GM12878 (cell line): ENCODE results near the gene KCNB1. TPM values are rescaled to one million over a fixed set of nuclear protein-coding genes. Genes with fewer than 3 reads are reported as not detected.

ENCODE experiments used
- ATAC-seq: fragments of 200-7000 bp; cut with Tn5 transposase; 3 replicates; pipeline ENCODE4 v1.9.1; 2020; ENCODE audit warnings: mild to moderate bottlenecking, moderate library complexity
- BruUV-seq: library from RNA; stranded (reverse); fragments of 400-500 nt; replicated peaks from 2 replicates; lab custom pipeline; 2021; lab: Mats Ljungman, UMichigan
- CTCF ChIA-PET: fragments of 300-600 bp; sonication (Branson Sonifier 250); formaldehyde crosslinking; extraction: SDS; loops from one replicate; lab custom pipeline; 2021; ENCODE audit warnings: inconsistent platforms; lab: Yijun Ruan, JAX
- POLR2A ChIA-PET: fragments of 350-600 bp; formaldehyde crosslinking; extraction: SDS; loops from one replicate; lab custom pipeline; 2021; ENCODE audit warnings: inconsistent platforms; lab: Charles Lee
- RAD21 ChIA-PET: fragments of 300-600 bp; sonication (Branson Sonifier 250); formaldehyde crosslinking; loops from one replicate; lab custom pipeline; 2023; ENCODE audit warnings: antibody characterized with exemption; ENCODE audit not compliant: unreplicated experiment; lab: Charles Lee
- SMC1A ChIA-PET: fragments of 300-600 bp; sonication (Branson Sonifier 250); formaldehyde crosslinking; loops from one replicate; lab custom pipeline; 2023; ENCODE audit not compliant: unreplicated experiment, uncharacterized antibody; lab: Charles Lee
- DNase-seq: peaks from one replicate; pipeline ENCODE4 v3.0.0-alpha.2; 2011; ENCODE audit warnings: low read depth, low spot score
- FAIRE-seq: peaks from 3 replicates; lab custom pipeline; 2011; peaks lifted over from hg19 to GRCh38; lab: Jason Lieb, UNC
- H2AFZ ChIP-seq: 2 replicates; pipeline ENCODE4 v1.6.0; 2011; ENCODE audit warnings: low read depth, low read length, control low read depth; ENCODE audit not compliant: control insufficient read depth
- H3K27ac ChIP-seq: 2 replicates; pipeline ENCODE4 v1.5.1; 2011; ENCODE audit warnings: control low read depth; ENCODE audit not compliant: control insufficient read depth, insufficient read depth
- H3K27me3 ChIP-seq, 2 experiments: replicated peaks in 1 of 2; 2 replicates each; pipeline versions ENCODE4 v1.6.0 to v1.6.1; 2011; ENCODE audit warnings: low read length in 1 of 2; ENCODE audit not compliant: control insufficient read depth in 2 of 2, insufficient read depth in 2 of 2
- H3K36me3 ChIP-seq, 2 experiments: 2 replicates each; pipeline ENCODE4 v1.5.1; 2011; ENCODE audit warnings: low read length in 1 of 2; ENCODE audit not compliant: control insufficient read depth in 2 of 2, insufficient read depth in 2 of 2
- H3K4me1 ChIP-seq: 2 replicates; pipeline ENCODE4 v1.6.1; 2011; ENCODE audit warnings: mild to moderate bottlenecking, low read length, moderate library complexity, mixed read lengths; ENCODE audit not compliant: control insufficient read depth, insufficient read depth
- H3K4me2 ChIP-seq: 2 replicates; pipeline ENCODE4 v1.6.0; 2011; ENCODE audit warnings: control low read depth; ENCODE audit not compliant: control insufficient read depth, insufficient read depth
- H3K4me3 ChIP-seq: fragments of 200-600 bp; sonication (generic); 2 replicates; pipeline ENCODE4 v1.5.1; 2016
- H3K79me2 ChIP-seq: 2 replicates; pipeline ENCODE4 v1.6.0; 2011; ENCODE audit warnings: low read length; ENCODE audit not compliant: control insufficient read depth, insufficient read depth
- H3K9ac ChIP-seq: 2 replicates; pipeline ENCODE4 v1.8.0; 2011; ENCODE audit warnings: low read length, control low read depth, mixed read lengths; ENCODE audit not compliant: control insufficient read depth, insufficient read depth
- H3K9me3 ChIP-seq: replicated peaks from 3 replicates; pipeline ENCODE4 v1.5.1; 2011; ENCODE audit warnings: mild to moderate bottlenecking, low read length; ENCODE audit not compliant: control insufficient read depth, insufficient read depth
- H4K20me1 ChIP-seq: 2 replicates; pipeline ENCODE4 v1.6.0; 2011; ENCODE audit not compliant: control insufficient read depth, insufficient read depth
- CHD4 ChIP-seq: fragments of 200-600 bp; sonication (generic); IDR thresholded peaks from 2 replicates; pipeline ENCODE4 v1.6.1; 2016; ENCODE audit warnings: mild to moderate bottlenecking
- IKZF1 ChIP-seq: fragments of 450-650 bp; conservative IDR thresholded peaks from 2 replicates; pipeline ENCODE4 v1.6.1; 2017; ENCODE audit warnings: antibody characterized with exemption, mild to moderate bottlenecking
- IKZF2 ChIP-seq, 2 experiments: fragments of 450-650 bp; IDR thresholded peaks; 2 replicates each; pipeline ENCODE4 v1.6.1; 2017; ENCODE audit warnings: mild to moderate bottlenecking in 2 of 2, moderate library complexity in 2 of 2
- IRF3 ChIP-seq: fragments of 450-650 bp; IDR thresholded peaks from 2 replicates; pipeline ENCODE4 v1.6.1; 2014; ENCODE audit warnings: mild to moderate bottlenecking
- IRF5 ChIP-seq: fragments of 450-650 bp; IDR thresholded peaks from 2 replicates; pipeline ENCODE4 v1.6.1; 2017; ENCODE audit warnings: borderline replicate concordance
- MTA2 ChIP-seq: fragments of 450-650 bp; IDR thresholded peaks from 2 replicates; pipeline ENCODE4 v1.6.1; 2016; ENCODE audit warnings: low read depth, mild to moderate bottlenecking, moderate library complexity
- MTA3 ChIP-seq: IDR thresholded peaks from 2 replicates; pipeline ENCODE4 v1.6.1; 2012; ENCODE audit warnings: low read length, inconsistent platforms, borderline replicate concordance
- MYC ChIP-seq: IDR thresholded peaks from 2 replicates; pipeline ENCODE4 v1.6.1; 2011; ENCODE audit warnings: mild to moderate bottlenecking, low read length, moderate library complexity, inconsistent platforms; ENCODE audit not compliant: insufficient read depth, insufficient replicate concordance, insufficient read length, severe bottlenecking
- NRF1 ChIP-seq: conservative IDR thresholded peaks from 2 replicates; pipeline ENCODE4 v1.6.1; 2011; ENCODE audit warnings: mild to moderate bottlenecking, low read depth, low read length, improper control_type of control experiment
- RAD21 ChIP-seq: IDR thresholded peaks from 2 replicates; pipeline ENCODE4 v1.6.1; 2011; ENCODE audit warnings: mild to moderate bottlenecking, low read depth, low read length, moderate library complexity; ENCODE audit not compliant: insufficient read depth
- RCOR1 ChIP-seq: conservative IDR thresholded peaks from 2 replicates; pipeline ENCODE4 v1.6.1; 2012; ENCODE audit warnings: low read depth, low read length, improper control_type of control experiment
- REST ChIP-seq: IDR thresholded peaks from 2 replicates; pipeline ENCODE4 v1.6.1; 2012; ENCODE audit warnings: mild to moderate bottlenecking, low read depth, low read length
- SP1 ChIP-seq: IDR thresholded peaks from one replicate; pipeline ENCODE4 v1.6.1; 2011; ENCODE audit warnings: low read depth, low read length
- STAT1 ChIP-seq: fragments of 450-650 bp; conservative IDR thresholded peaks from 2 replicates; pipeline ENCODE4 v1.6.1; 2014; ENCODE audit warnings: antibody characterized with exemption, mild to moderate bottlenecking
- WGBS: methylation state at CpG from one replicate; pipeline ENCODE4 v1.1.6; 2016; ENCODE audit warnings: low lambda C conversion rate; ENCODE audit not compliant: insufficient replicate concordance, insufficient coverage; ENCODE audit errors: missing lambda C conversion rate; 5-methylcytosine and 5-hydroxymethylcytosine counted together
- in situ Hi-C: fragments of 300-500 bp; cut with MboI; formaldehyde crosslinking; loops from 9 replicates; pipeline ENCODE4 v1.14.3; 2018; ENCODE audit warnings: mixed read lengths
- intact Hi-C: fragments of 100-400 bp; cut with micrococcal nuclease; formaldehyde crosslinking; loops from one replicate; pipeline ENCODE4 v1.14.2; 2022; ENCODE audit not compliant: unreplicated experiment
- polyA plus RNA-seq, 11 experiments: library from polyadenylated mRNA; depleted of rRNA in 4 of 11; unstranded in 6 of 11; stranded (reverse) in 5 of 11; fragments of >200 nt; fragmentation: Nextera tagmentation in 4 of 11; fragmentation: Illumina TruSeq in 1 of 11; extraction: Ambion mirVana in 4 of 11; extraction: Trizol in 1 of 11; gene quantifications; 1 replicate in 1 of 11; 2 replicates in 10 of 11; pipeline versions ENCODE4 v1.2.1 to v1.2.3, GENCODE V29; 2011 to 2016; ENCODE audit warnings: inconsistent platforms in 2 of 11, missing spikeins in 2 of 11, low read depth in 1 of 11
- total RNA-seq, 4 experiments: library from RNA; depleted of rRNA in 3 of 4; stranded (reverse); fragments of >200 nt in 3 of 4; fragmentation: Illumina TruSeq in 1 of 4; extraction: Trizol in 1 of 4; gene quantifications; 2 replicates each; pipeline versions ENCODE4 v1.2.1 to v1.2.3, GENCODE V29; 2013 to 2021
- TF ChIP-seq, protein P1 (sequence below), 3 experiments: IDR thresholded peaks in 2 of 3; conservative IDR thresholded peaks in 1 of 3; 2 replicates each; pipeline ENCODE4 v1.5.1; 2011; ENCODE audit warnings: low read depth in 3 of 3, low read length in 3 of 3, mild to moderate bottlenecking in 3 of 3, control low read depth in 2 of 3, moderate library complexity in 2 of 3, inconsistent platforms in 1 of 3, mixed read lengths in 1 of 3; ENCODE audit not compliant: control insufficient read depth in 2 of 3, insufficient read depth in 1 of 3; ENCODE audit errors: extremely low read depth in 1 of 3

The KCNB1 gene
- total and polyA plus RNA-seq, 10 of the 15 experiments (the other 5 are each of a cell fraction or from before 2014, with no cell fraction given), result 0.02 to 0.08 (median 0.03) TPM; not detected in 7

DNA sequence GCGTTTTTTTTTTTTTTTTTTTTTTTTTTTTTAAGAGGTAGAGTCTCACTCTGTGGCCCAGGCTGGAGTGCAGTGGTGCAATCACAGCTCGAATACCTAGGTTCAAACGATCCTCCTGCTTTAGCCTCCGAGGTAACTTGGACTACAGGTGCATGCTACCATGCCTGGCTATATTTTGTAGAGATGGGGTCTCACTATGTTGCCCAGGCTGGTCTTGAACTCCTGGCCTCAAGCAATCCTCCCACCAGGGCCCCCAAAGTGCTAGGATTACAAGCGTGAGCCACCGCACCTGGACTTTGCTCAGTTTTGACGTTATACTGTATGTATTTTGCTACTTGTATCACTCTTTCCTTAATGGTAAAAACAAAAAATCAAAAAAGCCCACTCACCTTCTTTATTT is 103.1 kb downstream of the KCNB1 start (continued):
- TF ChIP-seq IRF5 (no peak), RCOR1 (no peak), NRF1 (no peak), MTA2 (no peak), RAD21 (no peak), SP1 (no peak), CHD4 (no peak), MYC (no peak)
- TF ChIP-seq, protein P1, sequence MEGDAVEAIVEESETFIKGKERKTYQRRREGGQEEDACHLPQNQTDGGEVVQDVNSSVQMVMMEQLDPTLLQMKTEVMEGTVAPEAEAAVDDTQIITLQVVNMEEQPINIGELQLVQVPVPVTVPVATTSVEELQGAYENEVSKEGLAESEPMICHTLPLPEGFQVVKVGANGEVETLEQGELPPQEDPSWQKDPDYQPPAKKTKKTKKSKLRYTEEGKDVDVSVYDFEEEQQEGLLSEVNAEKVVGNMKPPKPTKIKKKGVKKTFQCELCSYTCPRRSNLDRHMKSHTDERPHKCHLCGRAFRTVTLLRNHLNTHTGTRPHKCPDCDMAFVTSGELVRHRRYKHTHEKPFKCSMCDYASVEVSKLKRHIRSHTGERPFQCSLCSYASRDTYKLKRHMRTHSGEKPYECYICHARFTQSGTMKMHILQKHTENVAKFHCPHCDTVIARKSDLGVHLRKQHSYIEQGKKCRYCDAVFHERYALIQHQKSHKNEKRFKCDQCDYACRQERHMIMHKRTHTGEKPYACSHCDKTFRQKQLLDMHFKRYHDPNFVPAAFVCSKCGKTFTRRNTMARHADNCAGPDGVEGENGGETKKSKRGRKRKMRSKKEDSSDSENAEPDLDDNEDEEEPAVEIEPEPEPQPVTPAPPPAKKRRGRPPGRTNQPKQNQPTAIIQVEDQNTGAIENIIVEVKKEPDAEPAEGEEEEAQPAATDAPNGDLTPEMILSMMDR (IDR thresholded peaks at IDR 0.05 in 2 of 3, conservative IDR thresholded peaks at IDR 0.05 in 1 of 3; ENCODE audit: control insufficient read depth in 2 of 3, extremely low read depth in 1 of 3, insufficient read depth in 1 of 3, low read depth in 3 of 3, low read length in 3 of 3), result no peak

DNA sequence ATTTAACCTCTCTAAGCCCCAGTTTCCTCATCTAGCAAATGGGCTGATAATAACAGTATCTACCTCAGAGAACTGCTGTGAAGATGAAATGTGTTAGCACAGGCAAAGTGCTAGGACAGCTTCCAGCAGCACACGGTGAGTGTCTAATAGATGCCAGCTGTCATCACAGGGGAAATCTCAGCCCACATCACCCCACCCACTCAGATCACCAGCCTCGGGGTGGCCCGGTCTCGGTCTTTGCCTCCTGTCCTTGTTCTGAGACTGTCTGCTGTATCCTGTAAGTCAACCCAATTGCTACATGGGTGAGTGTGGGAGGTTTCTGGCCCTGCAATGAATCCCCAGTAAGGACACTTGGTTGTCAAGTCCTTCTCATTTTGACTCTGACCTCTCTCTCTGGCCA is 105.1 kb downstream of the KCNB1 start:
- Histone ChIP-seq H3K9ac (no peak overlapping the region), H3K4me3 (no peak overlapping the region), H3K36me3 (no peaks in the 10 kb centered on the region), H3K4me1 (no peaks in the 10 kb centered on the region), H3K4me2 (no peak overlapping the region), H3K79me2 (no peaks in the 10 kb centered on the region), H3K27me3 (peaks cover 0 to 2% of the 10 kb centered on the region in 2 experiments; a peak in 1 of 4 replicates), H3K9me3 (no peaks in the 10 kb centered on the region; the same call in 2 of the 3 replicates), H4K20me1 (no peaks in the 10 kb centered on the region), H2AFZ (no peak overlapping the region), H3K27ac (no peak overlapping the region)
- intact Hi-C loops (no loop called here), in situ Hi-C loops (no loop called here)
- ChIA-PET SMC1A (interaction anchor here (0.8 kb wide), 1 partner anchor 12 kb away, joined by 3 read pairs; no protein-coding TSS in a partner anchor), RAD21 (no interaction called here), CTCF (no interaction called here), POLR2A (interaction anchor here (0.5 kb wide), 1 partner anchor 567 kb away, joined by 3 read pairs; no protein-coding TSS in a partner anchor)
- no TSS peak for BruUV-seq
- DNase-seq (no peak), FAIRE-seq (no peak), ATAC-seq (no peak)
- 11% methylated on average over 4 of the region's 4 CpGs for WGBS
- no peak for TF ChIP-seq IKZF1
- no peak for TF ChIP-seq REST
- no peak for TF ChIP-seq IKZF2 (IDR thresholded peaks at IDR 0.05)
- no peak for TF ChIP-seq IRF3
- TF ChIP-seq MTA2, result no peak
- TF ChIP-seq STAT1, result no peak
- TF ChIP-seq MTA3, result no peak
